ENCODE results near the gene ELP1. TPM values are rescaled to one million over a fixed set of nuclear protein-coding genes. Genes with fewer than 3 reads are reported as not detected.
A peak's percentile ranks its signal among the peaks of the same experiment; 100 is the strongest.

The ELP1 gene
- polyA plus RNA-seq (2013, experiment 1 of 2), result 11.9 TPM
- 12.8 TPM for polyA plus RNA-seq (2013, experiment 2 of 2)

DNA sequence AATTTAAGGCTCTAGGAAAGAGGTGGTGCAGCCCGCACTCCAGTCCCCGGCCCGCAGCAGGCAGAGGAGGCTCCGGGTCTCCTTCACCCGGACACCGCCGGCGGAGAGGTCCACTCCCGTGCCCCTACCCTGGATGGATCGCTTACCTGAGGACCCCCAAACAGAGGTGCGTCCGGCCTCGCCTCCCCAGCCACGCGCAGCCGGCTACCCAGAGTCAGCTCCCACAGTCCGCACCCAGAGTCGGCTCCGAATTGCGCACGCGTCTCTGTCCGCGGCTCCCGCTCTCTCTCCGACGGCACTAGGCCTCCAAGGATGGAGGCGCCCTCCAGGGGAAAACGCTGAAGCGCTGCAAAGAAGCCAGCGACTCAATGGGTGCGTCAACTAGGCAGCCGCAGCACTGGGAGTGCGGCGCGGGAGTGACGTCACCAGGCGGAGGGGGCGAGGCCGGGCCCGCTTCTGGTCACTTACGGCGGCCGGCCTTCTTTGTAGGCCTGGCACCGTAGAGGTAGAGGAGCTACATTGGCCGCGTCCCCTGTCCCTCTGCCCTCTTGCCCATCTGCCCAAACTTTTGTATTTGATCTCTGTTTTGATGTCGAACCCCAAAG lies at the start of gene ELP1:
Gene ELP1, minus strand, starts transcription at position 407 of the 605 bp plus-strand sequence. CDS start 2,978 bp downstream, outside the sequence.
- H2AK5ac ChIP-seq (ENCODE audit: low read length, severe bottlenecking), result no peak within 1 kb of the TSS
- H3K4ac ChIP-seq (ENCODE audit: low read depth in 1 of 2, low read length in 2 of 2), result peak within 1 kb of the TSS; percentile 79 to 90
- H4K8ac ChIP-seq (ENCODE audit: low read length), result peak within 1 kb of the TSS; percentile 95
- H3K79me1 ChIP-seq (replicated peaks; ENCODE audit: low read length, poor library complexity, severe bottlenecking), result peaks cover 16% of the 10 kb centered on the region
- H3K9ac ChIP-seq (ENCODE audit: low read length), result peak within 1 kb of the TSS; percentile 93
- peak; percentile 97 for DNase-seq
- H3K4me3 ChIP-seq (ENCODE audit: insufficient read depth in 1 of 2, low read depth in 1 of 2, low read length in 2 of 2), result peak within 1 kb of the TSS; percentile 96 to 98
- H3K14ac ChIP-seq (ENCODE audit: low read length in 2 of 2), result peak within 1 kb of the TSS in 1 of 2 experiments; percentile 98
- H2BK15ac ChIP-seq (ENCODE audit: low read depth, poor library complexity, severe bottlenecking), result no peak within 1 kb of the TSS
- peak within 1 kb of the TSS; percentile 81 for H2BK5ac ChIP-seq (ENCODE audit: low read depth, low read length, poor library complexity, severe bottlenecking)
- peak within 1 kb of the TSS; percentile 100 for H2AFZ ChIP-seq (ENCODE audit: low read depth, low read length)
- H3K4me2 ChIP-seq (ENCODE audit: low read length, poor library complexity, severe bottlenecking), result peak within 1 kb of the TSS; percentile 78
- no peaks in the 10 kb centered on the region for H3K27me3 ChIP-seq (ENCODE audit: control insufficient read depth in 1 of 2, insufficient read depth in 1 of 2, low read length in 2 of 2)
- peak within 1 kb of the TSS; percentile 83 for H2BK120ac ChIP-seq (ENCODE audit: low read depth, low read length)
- H4K91ac ChIP-seq (ENCODE audit: low read length), result peak within 1 kb of the TSS; percentile 94
- H3K18ac ChIP-seq (ENCODE audit: low read depth in 1 of 2, low read length in 2 of 2), result peak within 1 kb of the TSS; percentile 89 to 95
- H3K9me3 ChIP-seq (ENCODE audit: control insufficient read depth, low read length), result no peaks in the 10 kb centered on the region
- H2BK12ac ChIP-seq (ENCODE audit: low read length in 2 of 2), result peak within 1 kb of the TSS in 1 of 2 experiments; percentile 86
- no peaks in the 10 kb centered on the region for H3K4me1 ChIP-seq (ENCODE audit: control insufficient read depth, insufficient read depth, low read depth, low read length)
- H3K27ac ChIP-seq (ENCODE audit: low read length, poor library complexity, severe bottlenecking), result peak within 1 kb of the TSS; percentile 94
- WGBS, result under 1% methylated on average over 45 of the region's 48 CpGs
- H3K23ac ChIP-seq (ENCODE audit: low read length in 2 of 2), result peak within 1 kb of the TSS in 1 of 2 experiments; percentile 83
- H3K36me3 ChIP-seq (ENCODE audit: control insufficient read depth in 1 of 2, insufficient read depth in 2 of 2, low read depth in 1 of 2, low read length in 2 of 2), result peaks cover 2 to 38% of the 10 kb centered on the region in 2 experiments

- no peak overlapping the region for H3K27ac ChIP-seq (ENCODE audit: low read length, poor library complexity, severe bottlenecking)
- no peak overlapping the region for H3K14ac ChIP-seq (ENCODE audit: low read length in 2 of 2)
- H2BK5ac ChIP-seq (ENCODE audit: low read depth, low read length, poor library complexity, severe bottlenecking), result no peak overlapping the region
- H4K91ac ChIP-seq (ENCODE audit: low read length), result no peak overlapping the region
- H3K4me2 ChIP-seq (ENCODE audit: low read length, poor library complexity, severe bottlenecking), result no peak overlapping the region
- no peaks in the 10 kb centered on the region for H3K9me3 ChIP-seq (ENCODE audit: control insufficient read depth, low read length)
- H3K36me3 ChIP-seq (ENCODE audit: control insufficient read depth in 1 of 2, insufficient read depth in 2 of 2, low read depth in 1 of 2, low read length in 2 of 2), result peaks cover 9 to 77% of the 10 kb centered on the region in 2 experiments
- 100% methylated on average over 2 of the region's 2 CpGs for WGBS
- no peak overlapping the region for H3K18ac ChIP-seq (ENCODE audit: low read depth in 1 of 2, low read length in 2 of 2)
- no peak overlapping the region for H3K4me3 ChIP-seq (ENCODE audit: insufficient read depth in 1 of 2, low read depth in 1 of 2, low read length in 2 of 2)
- H2AFZ ChIP-seq (ENCODE audit: low read depth, low read length), result no peak overlapping the region
- no peak for DNase-seq
- H2BK12ac ChIP-seq (ENCODE audit: low read length in 2 of 2), result no peak overlapping the region
- H2BK120ac ChIP-seq (ENCODE audit: low read depth, low read length), result no peak overlapping the region
- no peak overlapping the region for H2AK5ac ChIP-seq (ENCODE audit: low read length, severe bottlenecking)
- peaks cover 22% of the 10 kb centered on the region for H3K79me1 ChIP-seq (replicated peaks; ENCODE audit: low read length, poor library complexity, severe bottlenecking)
- no peaks in the 10 kb centered on the region for H3K27me3 ChIP-seq (ENCODE audit: control insufficient read depth in 1 of 2, insufficient read depth in 1 of 2, low read length in 2 of 2)
- no peak overlapping the region for H2BK15ac ChIP-seq (ENCODE audit: low read depth, poor library complexity, severe bottlenecking)
- no peak overlapping the region for H3K23ac ChIP-seq (ENCODE audit: low read length in 2 of 2)
- no peaks in the 10 kb centered on the region for H3K4me1 ChIP-seq (ENCODE audit: control insufficient read depth, insufficient read depth, low read depth, low read length)
- no peak overlapping the region for H3K9ac ChIP-seq (ENCODE audit: low read length)
- no peak overlapping the region for H3K4ac ChIP-seq (ENCODE audit: low read depth in 1 of 2, low read length in 2 of 2)
- no peak overlapping the region for H4K8ac ChIP-seq (ENCODE audit: low read length)
These were observed 47.0 kb upstream of the ELP1 start for GRCh38 chr9:108980893-108981292.

DNA sequence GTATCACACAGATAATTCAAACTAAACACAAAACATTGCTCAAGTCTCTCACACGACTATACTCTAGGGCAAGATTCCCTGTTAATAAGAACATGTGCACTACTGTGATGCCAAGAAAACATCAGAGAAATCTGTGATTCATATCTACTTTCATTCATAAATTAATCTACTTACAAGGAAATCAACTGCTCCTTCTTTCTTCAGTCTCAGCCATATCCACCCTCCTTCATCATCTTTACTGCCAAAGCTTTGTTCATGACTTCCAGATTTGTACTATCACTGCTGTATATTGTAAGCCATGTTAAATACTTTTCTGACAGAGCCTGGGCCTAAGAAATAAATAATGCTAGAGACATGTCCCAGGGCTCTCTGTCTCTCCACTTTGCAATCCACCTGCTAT lies 44.3 kb upstream of the ELP1 start:
- no peak overlapping the region for H3K27ac ChIP-seq (ENCODE audit: low read length, poor library complexity, severe bottlenecking)
- no peak overlapping the region for H2BK5ac ChIP-seq (ENCODE audit: low read depth, low read length, poor library complexity, severe bottlenecking)
- WGBS, result 91% methylated on average over 1 of the region's 1 CpG

DNA sequence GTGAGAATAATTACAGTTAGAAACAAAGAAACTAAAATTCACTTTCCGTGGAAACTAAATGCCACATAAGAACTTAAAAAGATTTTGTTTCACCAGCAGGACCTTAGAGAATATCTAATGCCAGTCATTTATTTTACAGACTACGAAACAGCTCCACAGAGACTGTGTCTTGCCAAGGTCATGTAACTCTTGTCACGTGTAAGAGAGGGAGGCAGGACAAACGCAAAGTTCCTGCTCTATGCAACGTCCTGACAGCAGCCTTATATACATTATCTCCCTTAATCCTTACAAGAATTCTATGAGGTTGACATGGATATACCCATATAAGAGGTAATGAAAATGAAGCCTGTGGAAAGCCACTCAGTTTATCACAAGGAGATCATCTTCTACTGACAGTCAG lies 40.0 kb upstream of the ELP1 start:
- no peaks in the 10 kb centered on the region for H3K4me1 ChIP-seq (ENCODE audit: control insufficient read depth, insufficient read depth, low read depth, low read length)
- H2BK120ac ChIP-seq (ENCODE audit: low read depth, low read length), result no peak overlapping the region
- no peak overlapping the region for H2AFZ ChIP-seq (ENCODE audit: low read depth, low read length)
- H3K4ac ChIP-seq (ENCODE audit: low read depth in 1 of 2, low read length in 2 of 2), result no peak overlapping the region
- H3K14ac ChIP-seq (ENCODE audit: low read length in 2 of 2), result no peak overlapping the region
- no peak overlapping the region for H2BK5ac ChIP-seq (ENCODE audit: low read depth, low read length, poor library complexity, severe bottlenecking)
- H3K27me3 ChIP-seq (ENCODE audit: control insufficient read depth in 1 of 2, insufficient read depth in 1 of 2, low read length in 2 of 2), result no peaks in the 10 kb centered on the region
- H2BK12ac ChIP-seq (ENCODE audit: low read length in 2 of 2), result no peak overlapping the region
- DNase-seq, result no peak
- H3K4me2 ChIP-seq (ENCODE audit: low read length, poor library complexity, severe bottlenecking), result no peak overlapping the region
- H3K18ac ChIP-seq (ENCODE audit: low read depth in 1 of 2, low read length in 2 of 2), result no peak overlapping the region
- no peak overlapping the region for H3K27ac ChIP-seq (ENCODE audit: low read length, poor library complexity, severe bottlenecking)
- H3K9ac ChIP-seq (ENCODE audit: low read length), result no peak overlapping the region
- no peak overlapping the region for H4K91ac ChIP-seq (ENCODE audit: low read length)
- H2BK15ac ChIP-seq (ENCODE audit: low read depth, poor library complexity, severe bottlenecking), result no peak overlapping the region
- peaks cover 7% of the 10 kb centered on the region for H3K9me3 ChIP-seq (ENCODE audit: control insufficient read depth, low read length)
- H3K36me3 ChIP-seq (ENCODE audit: control insufficient read depth in 1 of 2, insufficient read depth in 2 of 2, low read depth in 1 of 2, low read length in 2 of 2), result peaks cover 11 to 56% of the 10 kb centered on the region in 2 experiments
- no peak overlapping the region for H3K4me3 ChIP-seq (ENCODE audit: insufficient read depth in 1 of 2, low read depth in 1 of 2, low read length in 2 of 2)
- H3K23ac ChIP-seq (ENCODE audit: low read length in 2 of 2), result no peak overlapping the region
- H4K8ac ChIP-seq (ENCODE audit: low read length), result no peak overlapping the region
- 81% methylated on average over 3 of the region's 5 CpGs for WGBS
- H2AK5ac ChIP-seq (ENCODE audit: low read length, severe bottlenecking), result no peak overlapping the region
- H3K79me1 ChIP-seq (replicated peaks; ENCODE audit: low read length, poor library complexity, severe bottlenecking), result peaks cover 12% of the 10 kb centered on the region

More for the DNA sequence above, 44.3 kb upstream of the ELP1 start:
- Histone ChIP-seq H3K9me3 (ENCODE audit: control insufficient read depth, low read length) (no peaks in the 10 kb centered on the region), H4K8ac (ENCODE audit: low read length) (no peak overlapping the region), H3K4me1 (ENCODE audit: control insufficient read depth, insufficient read depth, low read depth, low read length) (no peaks in the 10 kb centered on the region), H3K14ac (ENCODE audit: low read length in 2 of 2) (no peak overlapping the region), H2BK15ac (ENCODE audit: low read depth, poor library complexity, severe bottlenecking) (no peak overlapping the region), H3K27me3 (ENCODE audit: control insufficient read depth in 1 of 2, insufficient read depth in 1 of 2, low read length in 2 of 2) (no peaks in the 10 kb centered on the region), H3K4me3 (ENCODE audit: insufficient read depth in 1 of 2, low read depth in 1 of 2, low read length in 2 of 2) (no peak overlapping the region), H3K23ac (ENCODE audit: low read length in 2 of 2) (no peak overlapping the region), H2AK5ac (ENCODE audit: low read length, severe bottlenecking) (no peak overlapping the region), H3K4me2 (ENCODE audit: low read length, poor library complexity, severe bottlenecking) (no peak overlapping the region), H2AFZ (ENCODE audit: low read depth, low read length) (no peak overlapping the region), H3K79me1 (replicated peaks; ENCODE audit: low read length, poor library complexity, severe bottlenecking) (peaks cover 19% of the 10 kb centered on the region), H4K91ac (ENCODE audit: low read length) (no peak overlapping the region), H2BK120ac (ENCODE audit: low read depth, low read length) (no peak overlapping the region), H3K36me3 (ENCODE audit: control insufficient read depth in 1 of 2, insufficient read depth in 2 of 2, low read depth in 1 of 2, low read length in 2 of 2) (peaks cover 11 to 62% of the 10 kb centered on the region in 2 experiments), H3K9ac (ENCODE audit: low read length) (no peak overlapping the region), H3K18ac (ENCODE audit: low read depth in 1 of 2, low read length in 2 of 2) (no peak overlapping the region), H2BK12ac (ENCODE audit: low read length in 2 of 2) (no peak overlapping the region), H3K4ac (ENCODE audit: low read depth in 1 of 2, low read length in 2 of 2) (no peak overlapping the region)
- no peak for DNase-seq
